B cell (primary cell): ENCODE data around the gene ABR. TPM values are rescaled to one million over a fixed set of nuclear protein-coding genes. Genes with fewer than 3 reads are reported as not detected.

ENCODE experiments used
- ATAC-seq: fragments of 200-7000 bp; cut with Tn5 transposase; one replicate; pipeline ENCODE4 v1.10.0; 2021; ENCODE audit warnings: low read depth, mild to moderate bottlenecking, moderate number of reproducible peaks, moderate library complexity
- CTCF ChIA-PET: fragments of 350-600 bp; sonication (Branson Sonifier 250); formaldehyde crosslinking; loops from one replicate; lab custom pipeline; 2021; ENCODE audit warnings: antibody characterized with exemption, inconsistent platforms; lab: Charles Lee
- POLR2A ChIA-PET: fragments of 350-600 bp; sonication (Branson Sonifier 250); formaldehyde crosslinking; loops from one replicate; lab custom pipeline; 2021; ENCODE audit warnings: antibody characterized with exemption; lab: Charles Lee
- DNase-seq: peaks from one replicate; pipeline ENCODE4 v3.0.0; 2013
- H2AFZ ChIP-seq: 2 replicates; pipeline ENCODE4 v1.6.1; 2012; ENCODE audit warnings: mild to moderate bottlenecking, low read depth, low read length; ENCODE audit not compliant: insufficient read depth, poor library complexity, severe bottlenecking
- H3K27ac ChIP-seq, 2 donors: 1 replicate in 1 of 2; 2 replicates in 1 of 2; pipeline ENCODE4 v1.5.1; 2012 to 2013; ENCODE audit warnings: low read length in 2 of 2, mild to moderate bottlenecking in 2 of 2, moderate library complexity in 1 of 2
- H3K27me3 ChIP-seq, 4 experiments: fragments of 200-600 bp in 1 of 4; sonication (generic) in 1 of 4; replicated peaks in 1 of 4; 1 replicate in 2 of 4; 2 replicates in 2 of 4; pipeline versions ENCODE4 v1.6.1 to v1.7.0; 2013 to 2016; ENCODE audit warnings: low read length in 3 of 4, mild to moderate bottlenecking in 2 of 4, mixed read lengths in 1 of 4, moderate library complexity in 1 of 4; ENCODE audit not compliant: insufficient read depth in 4 of 4, control insufficient read depth in 3 of 4; ENCODE audit errors: control extremely low read depth in 1 of 4
- H3K36me3 ChIP-seq, 2 experiments: replicated peaks in 1 of 2; 1 replicate in 1 of 2; 2 replicates in 1 of 2; pipeline versions ENCODE4 v1.6.1 to v1.7.1; 2013; ENCODE audit warnings: low read length in 1 of 2; ENCODE audit not compliant: insufficient read depth in 2 of 2, control insufficient read depth in 1 of 2; ENCODE audit errors: control extremely low read depth in 1 of 2, extremely low read depth in 1 of 2
- H3K4me1 ChIP-seq, 2 donors: fragments of 200-600 bp in 1 of 2; sonication (generic) in 1 of 2; 1 replicate in 1 of 2; 2 replicates in 1 of 2; pipeline versions ENCODE4 v1.5.1 to v1.6.1; 2013 to 2017; ENCODE audit warnings: low read length in 2 of 2; ENCODE audit not compliant: control insufficient read depth in 2 of 2, insufficient read depth in 2 of 2
- H3K4me2 ChIP-seq: replicated peaks from 2 replicates; pipeline ENCODE3; 2012; ENCODE audit warnings: mild to moderate bottlenecking, low read depth, low read length; ENCODE audit not compliant: poor library complexity, severe bottlenecking
- H3K4me3 ChIP-seq, 5 experiments: fragments of 200-600 bp in 1 of 5; sonication (generic) in 1 of 5; 1 replicate in 3 of 5; 2 replicates in 2 of 5; pipeline versions ENCODE4 v1.5.1 to v1.7.0; 2011 to 2016; ENCODE audit warnings: low read length in 4 of 5, mild to moderate bottlenecking in 4 of 5, low read depth in 2 of 5, control low read depth in 1 of 5, moderate library complexity in 1 of 5; ENCODE audit not compliant: insufficient read depth in 1 of 5; ENCODE audit errors: control extremely low read depth in 1 of 5, extremely low read depth in 1 of 5
- H3K79me2 ChIP-seq: fragments of 200-600 bp; sonication (generic); one replicate; pipeline ENCODE4 v1.6.0; 2016; ENCODE audit warnings: low read length; ENCODE audit not compliant: control insufficient read depth, insufficient read depth
- H3K9ac ChIP-seq: fragments of 200-600 bp; sonication (generic); 2 replicates; pipeline ENCODE4 v1.6.1; 2017; ENCODE audit warnings: mild to moderate bottlenecking, low read length, moderate library complexity
- H3K9me3 ChIP-seq, 3 donors: one replicate each; pipeline versions ENCODE4 v1.6.1 to v1.7.1; 2013; ENCODE audit warnings: low read length in 2 of 3; ENCODE audit not compliant: control insufficient read depth in 2 of 3, insufficient read depth in 1 of 3; ENCODE audit errors: control extremely low read depth in 1 of 3
- H4K20me1 ChIP-seq: 2 replicates; pipeline ENCODE4 v1.6.0; 2012; ENCODE audit warnings: mild to moderate bottlenecking, low read length; ENCODE audit not compliant: insufficient read depth, control insufficient read depth, poor library complexity, severe bottlenecking
- H3K27ac Mint-ChIP-seq: one replicate; pipeline ENCODE4 v1.8.0; 2021; ENCODE audit warnings: mixed read lengths
- H3K27me3 Mint-ChIP-seq: one replicate; pipeline ENCODE4 v1.8.0; 2021; ENCODE audit warnings: mixed read lengths
- H3K4me1 Mint-ChIP-seq: one replicate; pipeline ENCODE4 v1.8.0; 2021; ENCODE audit warnings: mixed read lengths
- H3K4me3 Mint-ChIP-seq: one replicate; pipeline ENCODE4 v1.8.0; 2021; ENCODE audit warnings: mixed read lengths
- H3K9me3 Mint-ChIP-seq: one replicate; pipeline ENCODE4 v1.8.0; 2022; ENCODE audit warnings: mixed read lengths; ENCODE audit not compliant: insufficient read depth
- CTCF ChIP-seq: fragments of 200-600 bp; IDR thresholded peaks from one replicate; pipeline ENCODE4 v1.8.0; 2022; ENCODE audit warnings: antibody characterized with exemption, mild to moderate bottlenecking
- EZH2 ChIP-seq: IDR thresholded peaks from 2 replicates; pipeline ENCODE4 v1.6.1; 2012; ENCODE audit warnings: borderline replicate concordance, low read depth, mild to moderate bottlenecking, moderate library complexity, low read length; ENCODE audit not compliant: insufficient read depth, poor library complexity, severe bottlenecking
- WGBS: methylation state at CpG from one replicate; pipeline ENCODE4 v1.1.5; 2013; ENCODE audit warnings: missing lambda C conversion rate; ENCODE audit not compliant: insufficient coverage; 5-methylcytosine and 5-hydroxymethylcytosine counted together
- intact Hi-C: fragments of 100-400 bp; cut with micrococcal nuclease; formaldehyde crosslinking; loops from one replicate; pipeline ENCODE4 v1.10.0; 2022
- polyA plus RNA-seq: library from polyadenylated mRNA; depleted of rRNA; stranded (reverse); fragments of >200 nt; gene quantifications from 2 replicates; pipeline ENCODE4 v1.2.3, GENCODE V29; 2012
- small RNA-seq: library from RNA; depleted of rRNA; stranded (forward); fragments of <200 nt; gene quantifications from one replicate; pipeline ENCODE3, GENCODE V24; 2012; ENCODE audit warnings: low replicate concordance, low read depth; ENCODE audit not compliant: insufficient read length
- total RNA-seq, 2 donors: library from RNA; stranded (reverse); fragments of 120-200 nt in 1 of 2; gene quantifications; 1 replicate in 1 of 2; 2 replicates in 1 of 2; pipeline versions ENCODE4 v1.2.3 to v1.2.4, GENCODE V29; 2013 to 2022

ABR gene
- total and polyA plus RNA-seq, 2 donors (not counting 1 experiment from before 2014, with no cell fraction given) = 79.8 to 262 TPM

GRCh38 chr17:953767-954166 lies 226.0 kb downstream of the ABR start:
- H3K27me3 Mint-ChIP-seq = peaks cover 18% of the 10 kb centered on the region
- DNase-seq (no peak), ATAC-seq (no peak)
- H3K4me2 ChIP-seq = no peak overlapping the region
- H3K79me2 ChIP-seq = no peaks in the 10 kb centered on the region
- intact Hi-C loops = no loop called here
- no peak overlapping the region for H2AFZ ChIP-seq
- peaks cover 0 to 4% (median 0%) of the 10 kb centered on the region in 3 donors for H3K9me3 ChIP-seq
- H3K27ac ChIP-seq = no peak overlapping the region
- H3K4me1 ChIP-seq = peaks cover 4% of the 10 kb centered on the region in 2 donors
- no peaks in the 10 kb centered on the region for H3K36me3 ChIP-seq
- no peak overlapping the region for H3K4me3 Mint-ChIP-seq
- H3K9ac ChIP-seq = no peak overlapping the region
- 87% methylated on average over 13 of the region's 16 CpGs for WGBS
- H3K4me3 ChIP-seq = no peak overlapping the region
- no peaks in the 10 kb centered on the region for H3K4me1 Mint-ChIP-seq
- TF ChIP-seq CTCF (no peak), EZH2 (no peak)
- POLR2A ChIA-PET = no interaction called here
- H3K27ac Mint-ChIP-seq = no peak overlapping the region
- H4K20me1 ChIP-seq = no peaks in the 10 kb centered on the region
- CTCF ChIA-PET = no interaction called here
- H3K27me3 ChIP-seq = peaks cover 0 to 13% (median 5%) of the 10 kb centered on the region in 4 experiments
- no peaks in the 10 kb centered on the region for H3K9me3 Mint-ChIP-seq

Small RNA genes lying within 50 kb of the gene (small RNA-seq; reads per million reads assigned to genes)
- gene AC016292.2 (not detected), gene MIR3183 (not detected), gene RF00017 (not detected)

Other genes starting within 250 kb of the ABR start
- 0.17 TPM in 1 of 2 replicates, not detected in the other for gene NXN, start 200.2 kb downstream of the ABR start, total RNA-seq
- 0.04 TPM in 1 of 2 replicates, not detected in the other for gene NXN, start 200.2 kb downstream of the ABR start, polyA plus RNA-seq
- 9.5 and 10.0 TPM in 2 replicates for gene TIMM22, start 182.9 kb downstream of the ABR start, total RNA-seq
- 4.1 and 4.7 TPM in 2 replicates for gene TIMM22, start 182.9 kb downstream of the ABR start, polyA plus RNA-seq
- not detected in 2 replicates for gene BHLHA9, start 90.5 kb upstream of the ABR start, total RNA-seq
- gene BHLHA9, start 90.5 kb upstream of the ABR start, polyA plus RNA-seq = not detected in 2 replicates
- not detected in 2 replicates for gene TRARG1, start 99.7 kb upstream of the ABR start, total RNA-seq
- gene TRARG1, start 99.7 kb upstream of the ABR start, polyA plus RNA-seq = not detected in 2 replicates
- gene YWHAE, start 220.2 kb upstream of the ABR start, total RNA-seq = 149 and 151 TPM in 2 replicates
- gene YWHAE, start 220.2 kb upstream of the ABR start, polyA plus RNA-seq = 54.3 and 106 TPM in 2 replicates